WTC11 (cell line): ENCODE data around the gene ZKSCAN1.

Experiments
- CTCF ChIP-seq: fragments of 200-600 bp; IDR thresholded peaks from 2 replicates; pipeline ENCODE4 v1.8.0; 2022; ENCODE audit warnings: antibody characterized with exemption
- NFYB ChIP-seq: sonication (generic); formaldehyde crosslinking; conservative IDR thresholded peaks from 2 replicates; pipeline ENCODE4 v1.8.0; 2022; ENCODE audit warnings: low read depth, missing genetic modification reagents
- TF ChIP-seq, protein P1 (sequence below): sonication (generic); formaldehyde crosslinking; conservative IDR thresholded peaks from 2 replicates; pipeline ENCODE4 v1.8.1; 2022; ENCODE audit warnings: mild to moderate bottlenecking, missing genetic modification reagents
- TF ChIP-seq, protein P2 (sequence below): sonication (generic); formaldehyde crosslinking; IDR thresholded peaks from 2 replicates; pipeline ENCODE4 v1.8.1; 2022; ENCODE audit warnings: missing genetic modification reagents, borderline replicate concordance
- TF ChIP-seq, protein P3 (sequence below): sonication (generic); formaldehyde crosslinking; IDR thresholded peaks from 2 replicates; pipeline ENCODE4 v1.8.0; 2022; ENCODE audit warnings: mild to moderate bottlenecking, missing genetic modification reagents

GRCh38 chr7:100080907-100081534 is 65.6 kb downstream of the ZKSCAN1 start:
- TF ChIP-seq, protein P1, sequence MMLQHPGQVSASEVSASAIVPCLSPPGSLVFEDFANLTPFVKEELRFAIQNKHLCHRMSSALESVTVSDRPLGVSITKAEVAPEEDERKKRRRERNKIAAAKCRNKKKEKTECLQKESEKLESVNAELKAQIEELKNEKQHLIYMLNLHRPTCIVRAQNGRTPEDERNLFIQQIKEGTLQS = no peak
- TF ChIP-seq, protein P2, sequence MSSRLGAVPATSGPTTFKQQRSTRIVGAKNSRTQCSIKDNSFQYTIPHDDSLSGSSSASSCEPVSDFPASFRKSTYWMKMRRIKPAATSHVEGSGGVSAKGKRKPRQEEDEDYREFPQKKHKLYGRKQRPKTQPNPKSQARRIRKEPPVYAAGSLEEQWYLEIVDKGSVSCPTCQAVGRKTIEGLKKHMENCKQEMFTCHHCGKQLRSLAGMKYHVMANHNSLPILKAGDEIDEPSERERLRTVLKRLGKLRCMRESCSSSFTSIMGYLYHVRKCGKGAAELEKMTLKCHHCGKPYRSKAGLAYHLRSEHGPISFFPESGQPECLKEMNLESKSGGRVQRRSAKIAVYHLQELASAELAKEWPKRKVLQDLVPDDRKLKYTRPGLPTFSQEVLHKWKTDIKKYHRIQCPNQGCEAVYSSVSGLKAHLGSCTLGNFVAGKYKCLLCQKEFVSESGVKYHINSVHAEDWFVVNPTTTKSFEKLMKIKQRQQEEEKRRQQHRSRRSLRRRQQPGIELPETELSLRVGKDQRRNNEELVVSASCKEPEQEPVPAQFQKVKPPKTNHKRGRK (CRISPR knock-in tag) = no peak
- TF ChIP-seq CTCF (no peak), NFYB (no peak)
- TF ChIP-seq, protein P3, sequence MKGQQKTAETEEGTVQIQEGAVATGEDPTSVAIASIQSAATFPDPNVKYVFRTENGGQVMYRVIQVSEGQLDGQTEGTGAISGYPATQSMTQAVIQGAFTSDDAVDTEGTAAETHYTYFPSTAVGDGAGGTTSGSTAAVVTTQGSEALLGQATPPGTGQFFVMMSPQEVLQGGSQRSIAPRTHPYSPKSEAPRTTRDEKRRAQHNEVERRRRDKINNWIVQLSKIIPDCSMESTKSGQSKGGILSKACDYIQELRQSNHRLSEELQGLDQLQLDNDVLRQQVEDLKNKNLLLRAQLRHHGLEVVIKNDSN = no peak
